Astrocyte (in vitro differentiated cells and primary cell): ENCODE results near the gene LINGO3. TPM values are rescaled to one million over a fixed set of nuclear protein-coding genes. Genes with fewer than 3 reads are reported as not detected.

Experiments
- DNase-seq: peaks from one replicate; pipeline ENCODE4 v3.0.0-alpha.2; 2010; ENCODE audit warnings: low read depth
- FAIRE-seq: peaks from 2 replicates; lab custom pipeline; 2011; peaks lifted over from hg19 to GRCh38; lab: Jason Lieb, UNC
- H2AFZ ChIP-seq: 2 replicates; pipeline ENCODE4 v1.6.0; 2012; ENCODE audit warnings: low read depth, low read length, inconsistent platforms
- H3K27ac ChIP-seq: 2 replicates; pipeline ENCODE4 v1.5.1; 2011; ENCODE audit warnings: low read depth, low read length, inconsistent platforms
- H3K27me3 ChIP-seq: 2 replicates; pipeline ENCODE4 v1.6.0; 2011; ENCODE audit warnings: low read length, inconsistent platforms; ENCODE audit not compliant: insufficient read depth
- H3K36me3 ChIP-seq: 2 replicates; pipeline ENCODE4 v1.5.1; 2011; ENCODE audit warnings: low read length, inconsistent platforms; ENCODE audit not compliant: insufficient read depth
- H3K4me1 ChIP-seq: 2 replicates; pipeline ENCODE4 v1.5.1; 2011; ENCODE audit warnings: low read length, inconsistent platforms; ENCODE audit not compliant: insufficient read depth
- H3K4me2 ChIP-seq: 2 replicates; pipeline ENCODE4 v1.6.0; 2012; ENCODE audit warnings: low read length, inconsistent platforms
- H3K4me3 ChIP-seq: 2 replicates; pipeline ENCODE4 v1.5.1; 2011; ENCODE audit warnings: low read depth, mild to moderate bottlenecking, low read length, inconsistent platforms; ENCODE audit not compliant: insufficient read depth
- H3K79me2 ChIP-seq: 2 replicates; pipeline ENCODE4 v1.6.0; 2012; ENCODE audit warnings: mild to moderate bottlenecking, low read length, inconsistent platforms; ENCODE audit not compliant: insufficient read depth
- H3K9ac ChIP-seq: 2 replicates; pipeline ENCODE4 v1.6.0; 2012; ENCODE audit warnings: mild to moderate bottlenecking, low read length, inconsistent platforms
- H3K9me3 ChIP-seq: 2 replicates; pipeline ENCODE4 v1.5.1; 2012; ENCODE audit warnings: low read depth, mild to moderate bottlenecking, low read length, inconsistent platforms; ENCODE audit not compliant: insufficient read depth
- H4K20me1 ChIP-seq: 2 replicates; pipeline ENCODE4 v1.6.0; 2012; ENCODE audit warnings: low read length, inconsistent platforms; ENCODE audit not compliant: insufficient read depth
- H3K27ac Mint-ChIP-seq: one replicate; pipeline ENCODE4 v1.8.0; 2021; ENCODE audit warnings: mild to moderate bottlenecking, mixed read lengths; ENCODE audit not compliant: unreplicated experiment
- H3K27me3 Mint-ChIP-seq: one replicate; pipeline ENCODE4 v1.8.0; 2021; ENCODE audit warnings: low read depth, mixed read lengths; ENCODE audit not compliant: unreplicated experiment
- H3K36me3 Mint-ChIP-seq: one replicate; pipeline ENCODE4 v1.8.0; 2021; ENCODE audit warnings: low read depth, mixed read lengths; ENCODE audit not compliant: unreplicated experiment
- H3K4me1 Mint-ChIP-seq: one replicate; pipeline ENCODE4 v1.8.0; 2021; ENCODE audit warnings: low read depth, mixed read lengths; ENCODE audit not compliant: unreplicated experiment
- H3K4me3 Mint-ChIP-seq: one replicate; pipeline ENCODE4 v1.8.0; 2021; ENCODE audit warnings: mild to moderate bottlenecking, moderate library complexity, mixed read lengths; ENCODE audit not compliant: unreplicated experiment
- H3K9me3 Mint-ChIP-seq: one replicate; pipeline ENCODE4 v1.8.0; 2021; ENCODE audit warnings: mild to moderate bottlenecking, mixed read lengths; ENCODE audit not compliant: unreplicated experiment
- EZH2 ChIP-seq: IDR thresholded peaks from 2 replicates; pipeline ENCODE4 v1.6.1; 2012; ENCODE audit warnings: mild to moderate bottlenecking, low read length, inconsistent platforms; ENCODE audit not compliant: insufficient read depth
- total RNA-seq: library from RNA; stranded (reverse); gene quantifications from 2 replicates; pipeline ENCODE4 v1.2.1, GENCODE V29; 2021
- TF ChIP-seq, protein P1 (sequence below): IDR thresholded peaks from 2 replicates; pipeline ENCODE4 v1.5.1; 2011; ENCODE audit warnings: low read depth, mild to moderate bottlenecking, inconsistent platforms, low read length, moderate library complexity; ENCODE audit not compliant: insufficient read depth

LINGO3 gene
- total RNA-seq, 1 donor from 2014 or later, result not detected

DNA sequence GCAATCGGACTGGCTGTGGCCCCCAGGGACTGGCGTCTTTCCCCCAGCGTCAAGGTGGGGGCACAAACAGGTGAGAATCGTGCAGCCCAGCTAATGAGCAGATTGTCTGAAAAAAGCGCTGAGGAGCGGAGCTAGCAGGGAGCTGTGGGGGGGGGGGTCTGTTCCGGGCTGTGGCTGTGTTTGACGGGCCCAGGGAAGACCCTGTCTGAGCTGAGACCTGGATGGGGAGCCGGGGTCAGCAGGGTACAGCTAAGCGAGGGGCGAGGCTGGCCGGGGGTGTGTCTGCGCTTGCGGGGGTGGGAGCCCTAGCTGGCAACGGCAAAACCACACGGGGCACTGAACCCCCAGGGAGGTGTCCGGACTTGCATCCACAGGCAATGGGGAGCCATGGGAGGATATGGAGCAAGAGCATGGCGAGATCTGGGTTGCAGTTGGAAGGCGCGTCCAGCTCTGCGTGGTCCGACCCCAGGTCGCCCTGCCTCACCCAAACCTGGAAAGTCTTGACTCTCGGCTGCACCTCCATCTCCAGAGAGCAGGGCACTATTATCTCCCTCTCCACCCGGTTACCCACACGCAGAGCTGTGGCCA, 4.6 kb downstream of the LINGO3 start:
- peaks cover 18% of the 10 kb centered on the region for H3K27me3 ChIP-seq
- H3K79me2 ChIP-seq, result no peaks in the 10 kb centered on the region
- H3K27ac ChIP-seq, result no peak overlapping the region
- Mint-ChIP-seq H3K4me1 (no peaks in the 10 kb centered on the region), H3K9me3 (no peaks in the 10 kb centered on the region), H3K27me3 (peaks cover 31% of the 10 kb centered on the region), H3K27ac (no peak overlapping the region), H3K36me3 (no peaks in the 10 kb centered on the region), H3K4me3 (no peak overlapping the region)
- no peaks in the 10 kb centered on the region for H3K9me3 ChIP-seq
- no peak overlapping the region for H3K9ac ChIP-seq
- no peak overlapping the region for H3K4me2 ChIP-seq
- peaks cover 3% of the 10 kb centered on the region for H4K20me1 ChIP-seq
- H2AFZ ChIP-seq, result no peak overlapping the region
- H3K36me3 ChIP-seq, result no peaks in the 10 kb centered on the region
- no peak for DNase-seq
- peaks cover 7% of the 10 kb centered on the region for H3K4me1 ChIP-seq
- TF ChIP-seq, protein P1, sequence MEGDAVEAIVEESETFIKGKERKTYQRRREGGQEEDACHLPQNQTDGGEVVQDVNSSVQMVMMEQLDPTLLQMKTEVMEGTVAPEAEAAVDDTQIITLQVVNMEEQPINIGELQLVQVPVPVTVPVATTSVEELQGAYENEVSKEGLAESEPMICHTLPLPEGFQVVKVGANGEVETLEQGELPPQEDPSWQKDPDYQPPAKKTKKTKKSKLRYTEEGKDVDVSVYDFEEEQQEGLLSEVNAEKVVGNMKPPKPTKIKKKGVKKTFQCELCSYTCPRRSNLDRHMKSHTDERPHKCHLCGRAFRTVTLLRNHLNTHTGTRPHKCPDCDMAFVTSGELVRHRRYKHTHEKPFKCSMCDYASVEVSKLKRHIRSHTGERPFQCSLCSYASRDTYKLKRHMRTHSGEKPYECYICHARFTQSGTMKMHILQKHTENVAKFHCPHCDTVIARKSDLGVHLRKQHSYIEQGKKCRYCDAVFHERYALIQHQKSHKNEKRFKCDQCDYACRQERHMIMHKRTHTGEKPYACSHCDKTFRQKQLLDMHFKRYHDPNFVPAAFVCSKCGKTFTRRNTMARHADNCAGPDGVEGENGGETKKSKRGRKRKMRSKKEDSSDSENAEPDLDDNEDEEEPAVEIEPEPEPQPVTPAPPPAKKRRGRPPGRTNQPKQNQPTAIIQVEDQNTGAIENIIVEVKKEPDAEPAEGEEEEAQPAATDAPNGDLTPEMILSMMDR, result no peak
- TF ChIP-seq EZH2, result no peak
- no peak for FAIRE-seq
- H3K4me3 ChIP-seq, result no peak overlapping the region

DNA sequence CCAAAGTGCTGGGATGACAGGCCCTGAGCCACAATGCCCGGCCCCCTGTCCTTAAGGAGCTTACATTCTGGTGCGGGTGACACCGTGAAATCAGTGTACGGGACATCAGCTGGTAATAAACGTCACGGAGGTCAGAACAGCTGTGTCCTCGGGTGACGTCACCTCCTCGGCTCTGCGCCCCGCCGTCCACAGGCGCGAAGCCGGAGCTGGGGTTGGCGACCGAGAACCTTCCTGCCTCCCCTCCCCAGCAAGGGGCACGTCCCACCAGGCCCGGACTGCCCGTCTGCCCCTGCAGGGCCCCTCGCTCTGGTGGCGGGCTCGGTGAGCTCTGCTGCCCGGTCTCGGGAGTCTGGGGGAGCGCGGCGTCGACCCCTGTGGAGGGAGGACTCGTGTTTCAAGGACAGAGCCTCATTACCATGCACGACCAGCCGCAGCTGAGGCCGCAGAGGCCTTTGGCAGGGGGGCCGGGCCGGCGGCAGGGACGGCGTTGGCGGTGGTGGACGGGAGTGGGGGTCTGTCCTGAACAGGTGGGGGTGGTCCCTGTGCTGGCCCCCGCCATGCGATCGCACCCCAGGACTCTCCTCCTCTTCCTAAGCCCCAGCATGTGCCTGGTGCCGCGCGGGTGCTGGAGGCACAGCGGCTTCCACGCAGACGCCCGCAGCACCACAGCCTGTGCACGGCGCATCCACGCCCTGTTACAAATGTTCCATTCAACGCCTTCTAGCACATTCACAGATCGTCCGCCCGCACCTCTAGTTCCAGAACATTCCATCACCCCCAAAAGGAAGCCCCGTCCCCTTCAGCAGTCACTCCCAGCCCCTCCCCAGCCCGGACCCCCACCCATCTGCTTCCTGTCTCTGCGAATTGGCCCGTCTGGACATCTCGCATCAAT, 5.4 kb downstream of the LINGO3 start:
- Histone ChIP-seq H4K20me1 (peaks cover 3% of the 10 kb centered on the region), H3K4me1 (peaks cover 7% of the 10 kb centered on the region), H3K36me3 (no peaks in the 10 kb centered on the region), H3K9ac (no peak overlapping the region), H3K4me2 (peak overlapping the region; percentile 67), H3K4me3 (peak overlapping the region; percentile 7), H3K27me3 (peaks cover 18% of the 10 kb centered on the region), H2AFZ (peak overlapping the region; percentile 69), H3K79me2 (no peaks in the 10 kb centered on the region), H3K27ac (no peak overlapping the region), H3K9me3 (no peaks in the 10 kb centered on the region)
- DNase-seq, result peak; percentile 40
- H3K36me3 Mint-ChIP-seq, result no peaks in the 10 kb centered on the region
- no peak overlapping the region for H3K27ac Mint-ChIP-seq
- no peak for FAIRE-seq
- TF ChIP-seq, protein P1, result no peak
- TF ChIP-seq EZH2, result peak; percentile 55
- no peaks in the 10 kb centered on the region for H3K9me3 Mint-ChIP-seq
- peaks cover 31% of the 10 kb centered on the region for H3K27me3 Mint-ChIP-seq
- H3K4me1 Mint-ChIP-seq, result no peaks in the 10 kb centered on the region
- no peak overlapping the region for H3K4me3 Mint-ChIP-seq

DNA sequence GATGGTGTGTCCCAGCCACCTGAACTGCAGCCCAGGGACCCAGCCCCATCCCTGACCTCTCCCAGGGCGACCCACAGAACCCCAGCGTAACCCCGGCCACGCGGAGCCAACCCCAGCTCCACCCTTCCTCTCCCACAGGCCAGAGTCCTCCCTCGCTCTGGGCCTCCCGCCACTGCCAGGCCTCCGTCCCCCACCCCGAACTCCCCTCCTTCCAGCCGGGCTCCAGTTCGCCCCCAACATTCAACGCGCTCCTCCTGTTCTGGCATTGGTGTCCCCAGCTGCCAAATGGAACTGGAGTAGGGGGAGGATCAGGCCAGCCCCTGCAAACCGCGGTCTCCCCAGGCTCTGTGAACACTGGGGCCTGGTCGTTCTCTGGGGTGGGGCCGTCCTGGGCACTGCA, 7.4 kb downstream of the LINGO3 start:
- Histone ChIP-seq H3K9ac (no peak overlapping the region), H3K36me3 (no peaks in the 10 kb centered on the region), H4K20me1 (peaks cover 3% of the 10 kb centered on the region), H3K4me2 (no peak overlapping the region), H2AFZ (no peak overlapping the region), H3K79me2 (no peaks in the 10 kb centered on the region), H3K9me3 (no peaks in the 10 kb centered on the region), H3K4me1 (peaks cover 7% of the 10 kb centered on the region), H3K27me3 (peaks cover 9% of the 10 kb centered on the region), H3K27ac (no peak overlapping the region), H3K4me3 (no peak overlapping the region)
- Mint-ChIP-seq H3K36me3 (no peaks in the 10 kb centered on the region), H3K27ac (no peak overlapping the region), H3K9me3 (no peaks in the 10 kb centered on the region), H3K4me3 (no peak overlapping the region), H3K4me1 (no peaks in the 10 kb centered on the region), H3K27me3 (peaks cover 24% of the 10 kb centered on the region)
- FAIRE-seq, result no peak
- TF ChIP-seq EZH2, result no peak
- TF ChIP-seq, protein P1, result no peak
- no peak for DNase-seq
